Left ventricle myocardium inferior (tissue), 1 donor: ENCODE data around the gene ADAM12. TPM values are rescaled to one million over a fixed set of nuclear protein-coding genes. Genes with fewer than 3 reads are reported as not detected.

Experiments used
- DNase-seq: peaks from one replicate; pipeline ENCODE4 v3.0.0-alpha.2; 2020
- H3K27ac ChIP-seq: fragments of 200-600 bp; replicated peaks from 2 replicates; pipeline ENCODE4 v1.8.0; 2021
- H3K27me3 ChIP-seq: fragments of 200-600 bp; 2 replicates; pipeline ENCODE4 v1.8.0; 2021; ENCODE audit warnings: low read depth
- H3K36me3 ChIP-seq: fragments of 200-600 bp; 2 replicates; pipeline ENCODE4 v1.8.0; 2021
- H3K4me1 ChIP-seq: fragments of 200-600 bp; 2 replicates; pipeline ENCODE4 v1.8.0; 2021
- H3K4me3 ChIP-seq: fragments of 200-600 bp; 2 replicates; pipeline ENCODE4 v1.8.0; 2021; ENCODE audit warnings: mild to moderate bottlenecking, moderate library complexity
- H3K9me3 ChIP-seq: fragments of 200-600 bp; replicated peaks from 2 replicates; pipeline ENCODE4 v1.8.0; 2021
- intact Hi-C: fragments of 100-400 bp; cut with micrococcal nuclease; formaldehyde crosslinking; loops from one replicate; pipeline ENCODE4 v1.11.0; 2022
- total RNA-seq: library from RNA; stranded (reverse); fragmentation: NEBNext Ultra II Directional; extraction: Animal tissue kit (Norgen Biotek cat#: 25700); gene quantifications from one replicate; pipeline ENCODE4 v1.2.1, GENCODE V29; 2021
- TF ChIP-seq, protein P1 (sequence below): fragments of 200-600 bp; IDR thresholded peaks from 2 replicates; pipeline ENCODE4 v1.8.0; 2021; ENCODE audit warnings: antibody characterized with exemption, mild to moderate bottlenecking, borderline replicate concordance
- donor health status: DM: no; HTN: yes; CAD: no; lungs with severe emphysema.

ADAM12 gene
- total RNA-seq, 1 donor from 2014 or later: 0.27 TPM

DNA sequence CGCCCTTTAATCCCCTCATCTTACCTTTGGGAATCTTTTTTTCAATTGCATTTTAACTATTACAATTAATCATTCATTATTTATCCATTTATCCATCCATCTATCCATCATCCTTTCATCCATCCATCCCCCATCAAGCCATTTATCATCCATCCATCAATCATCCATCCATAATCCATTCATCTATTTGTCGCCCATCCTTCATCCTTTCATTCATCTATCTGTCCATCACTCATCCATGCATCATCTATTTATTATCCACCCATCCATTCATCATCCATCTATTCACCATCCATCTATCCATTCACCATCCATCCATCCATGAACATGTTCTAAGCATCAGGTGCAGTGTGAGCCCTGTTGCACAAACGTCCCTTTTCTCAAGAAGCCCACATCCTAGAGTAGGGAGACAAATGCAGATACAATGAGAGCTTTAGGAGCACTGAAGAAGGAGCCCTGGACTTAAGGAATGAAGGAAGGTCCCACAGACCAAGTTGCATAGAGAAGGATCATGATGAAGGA is 199.5 kb downstream of the ADAM12 start:
- H3K27me3 ChIP-seq: peaks cover 42% of the 10 kb centered on the region
- intact Hi-C loops: no loop called here
- DNase-seq: no peak
- H3K36me3 ChIP-seq: no peaks in the 10 kb centered on the region
- no peak overlapping the region for H3K4me3 ChIP-seq
- TF ChIP-seq, protein P1, sequence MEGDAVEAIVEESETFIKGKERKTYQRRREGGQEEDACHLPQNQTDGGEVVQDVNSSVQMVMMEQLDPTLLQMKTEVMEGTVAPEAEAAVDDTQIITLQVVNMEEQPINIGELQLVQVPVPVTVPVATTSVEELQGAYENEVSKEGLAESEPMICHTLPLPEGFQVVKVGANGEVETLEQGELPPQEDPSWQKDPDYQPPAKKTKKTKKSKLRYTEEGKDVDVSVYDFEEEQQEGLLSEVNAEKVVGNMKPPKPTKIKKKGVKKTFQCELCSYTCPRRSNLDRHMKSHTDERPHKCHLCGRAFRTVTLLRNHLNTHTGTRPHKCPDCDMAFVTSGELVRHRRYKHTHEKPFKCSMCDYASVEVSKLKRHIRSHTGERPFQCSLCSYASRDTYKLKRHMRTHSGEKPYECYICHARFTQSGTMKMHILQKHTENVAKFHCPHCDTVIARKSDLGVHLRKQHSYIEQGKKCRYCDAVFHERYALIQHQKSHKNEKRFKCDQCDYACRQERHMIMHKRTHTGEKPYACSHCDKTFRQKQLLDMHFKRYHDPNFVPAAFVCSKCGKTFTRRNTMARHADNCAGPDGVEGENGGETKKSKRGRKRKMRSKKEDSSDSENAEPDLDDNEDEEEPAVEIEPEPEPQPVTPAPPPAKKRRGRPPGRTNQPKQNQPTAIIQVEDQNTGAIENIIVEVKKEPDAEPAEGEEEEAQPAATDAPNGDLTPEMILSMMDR: no peak
- no peak overlapping the region for H3K27ac ChIP-seq
- H3K9me3 ChIP-seq: no peaks in the 10 kb centered on the region
- no peaks in the 10 kb centered on the region for H3K4me1 ChIP-seq

DNA sequence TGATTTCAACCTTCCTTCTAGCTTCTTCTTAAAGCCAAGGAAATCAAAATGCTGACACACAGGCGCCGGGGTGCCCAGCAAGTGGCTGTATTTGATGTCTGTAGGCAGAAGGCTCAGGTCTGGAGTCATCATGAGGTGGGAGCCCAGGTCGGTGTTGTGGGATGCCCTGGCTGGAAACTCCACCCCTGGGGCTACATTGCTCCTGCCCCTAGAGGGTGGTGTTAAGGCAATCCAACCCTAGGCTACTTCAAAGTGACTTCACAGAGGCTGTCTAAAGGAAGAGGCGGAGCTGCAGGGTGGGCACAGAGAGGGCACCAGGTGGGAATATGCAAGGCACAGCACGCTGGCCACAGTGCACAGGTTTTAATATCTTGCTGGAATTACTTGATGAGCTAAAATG is 200.9 kb downstream of the ADAM12 start:
- Histone ChIP-seq H3K27me3 (peaks cover 38% of the 10 kb centered on the region), H3K4me3 (no peak overlapping the region), H3K36me3 (no peaks in the 10 kb centered on the region), H3K27ac (no peak overlapping the region), H3K4me1 (no peaks in the 10 kb centered on the region), H3K9me3 (no peaks in the 10 kb centered on the region)
- DNase-seq: no peak
- intact Hi-C loops: no loop called here
- TF ChIP-seq, protein P1: no peak

DNA sequence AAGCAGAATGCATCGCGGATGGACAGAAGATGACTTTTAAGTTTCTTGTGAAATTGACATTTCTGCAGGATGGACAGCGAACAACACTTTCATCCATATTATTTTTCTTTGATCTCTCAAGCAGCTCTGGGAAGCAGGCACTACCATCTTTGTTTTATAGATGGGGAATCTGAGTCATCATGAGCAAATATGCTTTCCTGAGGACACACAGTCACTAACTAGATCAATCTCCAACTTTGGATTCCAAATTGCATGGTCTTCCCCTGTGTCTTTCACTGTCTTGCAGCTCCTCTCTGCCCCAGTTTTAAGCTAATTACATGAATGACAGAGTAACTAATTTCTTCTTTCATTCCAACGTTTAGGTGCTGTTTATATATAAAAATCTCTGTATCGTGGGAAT is 201.5 kb downstream of the ADAM12 start:
- H3K4me1 ChIP-seq: no peaks in the 10 kb centered on the region
- no peaks in the 10 kb centered on the region for H3K36me3 ChIP-seq
- TF ChIP-seq, protein P1: no peak
- intact Hi-C loops: no loop called here
- H3K4me3 ChIP-seq: no peak overlapping the region
- H3K9me3 ChIP-seq: no peaks in the 10 kb centered on the region
- DNase-seq: no peak
- no peak overlapping the region for H3K27ac ChIP-seq
- peaks cover 37% of the 10 kb centered on the region for H3K27me3 ChIP-seq

DNA sequence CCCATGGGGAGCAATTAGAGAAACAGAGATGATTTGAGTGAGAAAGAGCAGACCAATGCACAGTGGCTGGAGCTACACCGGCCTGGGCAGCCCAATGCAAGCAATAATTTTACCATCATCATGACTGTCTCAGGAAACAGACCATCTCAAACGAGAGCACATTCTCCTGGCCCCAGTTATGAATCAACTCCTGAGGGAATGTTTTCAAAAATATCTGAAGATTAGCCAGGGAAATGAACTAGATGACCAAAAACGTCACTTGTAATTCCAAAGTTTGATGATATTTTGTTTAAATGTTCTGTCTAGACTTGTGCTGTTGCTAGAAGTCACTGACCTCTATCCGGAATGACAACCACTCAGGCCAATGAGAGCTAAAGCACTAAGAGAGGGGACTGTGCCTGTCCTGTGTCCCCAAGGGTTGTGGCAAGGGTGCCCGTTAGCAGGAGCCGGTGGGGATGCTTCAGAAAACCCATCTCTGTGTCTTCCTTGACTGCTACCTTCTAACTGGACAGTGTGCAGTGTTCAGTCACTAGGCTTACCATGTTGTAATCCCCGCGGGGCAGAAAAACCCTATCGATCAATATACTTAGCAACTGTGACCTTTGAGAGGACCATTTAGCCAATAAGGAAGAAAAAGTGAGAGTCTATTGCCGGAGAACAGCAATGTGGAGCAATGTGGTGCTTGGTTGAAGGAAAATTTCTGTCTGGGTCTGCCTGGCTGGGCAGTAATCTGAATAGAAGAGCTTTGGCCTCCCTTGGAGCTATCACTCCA is 202.4 kb downstream of the ADAM12 start:
- intact Hi-C loops: no loop called here
- no peak for DNase-seq
- H3K4me3 ChIP-seq: no peak overlapping the region
- no peaks in the 10 kb centered on the region for H3K9me3 ChIP-seq
- TF ChIP-seq, protein P1: no peak
- H3K27me3 ChIP-seq: peaks cover 37% of the 10 kb centered on the region
- no peaks in the 10 kb centered on the region for H3K4me1 ChIP-seq
- no peaks in the 10 kb centered on the region for H3K36me3 ChIP-seq
- H3K27ac ChIP-seq: no peak overlapping the region

DNA sequence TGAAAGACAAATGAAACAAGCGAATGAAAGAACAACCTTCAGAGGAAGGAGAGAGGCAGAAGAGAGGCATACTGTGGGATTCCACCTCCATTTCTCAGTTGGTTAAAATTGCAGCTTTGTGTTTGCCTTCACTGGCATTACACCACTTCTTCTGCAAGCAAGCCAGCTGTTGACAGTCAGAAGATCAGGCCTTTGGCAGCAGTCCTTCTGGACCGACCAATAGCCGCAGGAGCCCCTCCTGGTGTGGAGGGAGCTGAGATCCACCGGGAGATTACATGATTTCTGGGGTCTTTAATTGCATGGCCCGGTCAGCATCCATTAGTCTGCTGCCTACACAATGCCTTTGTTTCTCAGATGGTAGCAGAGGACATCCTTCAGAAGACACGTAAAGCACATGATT is 206.7 kb downstream of the ADAM12 start:
- intact Hi-C loops: no loop called here
- no peak for DNase-seq
- H3K4me3 ChIP-seq: no peak overlapping the region

More for the DNA sequence above, 206.7 kb downstream of the ADAM12 start:
- H3K9me3 ChIP-seq: no peaks in the 10 kb centered on the region
- H3K27me3 ChIP-seq: peaks cover 18% of the 10 kb centered on the region
- no peaks in the 10 kb centered on the region for H3K36me3 ChIP-seq
- no peaks in the 10 kb centered on the region for H3K4me1 ChIP-seq
- H3K27ac ChIP-seq: no peak overlapping the region
- TF ChIP-seq, protein P1: no peak
